CD4-positive, alpha-beta memory T cell (primary cell): ENCODE data around the gene PADI1. TPM values are rescaled to one million over a fixed set of nuclear protein-coding genes. Genes with fewer than 3 reads are reported as not detected.

Source experiments
- CTCF ChIA-PET: fragments of 350-600 bp; sonication (Branson Sonifier 250); formaldehyde crosslinking; loops from one replicate; lab custom pipeline; 2021; ENCODE audit warnings: inconsistent platforms; ENCODE audit not compliant: partially characterized antibody; lab: Charles Lee
- POLR2A ChIA-PET: fragments of 350-600 bp; sonication (Branson Sonifier 250); formaldehyde crosslinking; loops from one replicate; lab custom pipeline; 2021; ENCODE audit not compliant: partially characterized antibody; lab: Charles Lee
- DNase-seq, 5 donors: peaks; one replicate each; pipeline versions ENCODE4 v3.0.0 to v3.0.0-alpha.2; 2020 to 2022; ENCODE audit warnings: mixed read lengths in 1 of 5
- H3K27ac ChIP-seq: one replicate; pipeline ENCODE4 v1.7.0; 2013; ENCODE audit warnings: low read depth, low read length
- H3K27me3 ChIP-seq: 2 replicates; pipeline ENCODE4 v1.7.0; 2013; ENCODE audit warnings: mild to moderate bottlenecking, low read length, moderate library complexity; ENCODE audit not compliant: insufficient read depth
- H3K36me3 ChIP-seq: 2 replicates; pipeline ENCODE4 v1.7.0; 2013; ENCODE audit warnings: mild to moderate bottlenecking, low read length, moderate library complexity; ENCODE audit not compliant: insufficient read depth
- H3K4me1 ChIP-seq: 2 replicates; pipeline ENCODE4 v1.7.0; 2013; ENCODE audit warnings: mild to moderate bottlenecking, low read length, moderate library complexity; ENCODE audit not compliant: insufficient read depth
- H3K4me3 ChIP-seq, 2 donors: one replicate each; pipeline ENCODE4 v1.7.0; 2013; ENCODE audit warnings: low read length in 2 of 2, mild to moderate bottlenecking in 1 of 2
- H3K9me3 ChIP-seq, 2 donors: one replicate each; pipeline ENCODE4 v1.7.0; 2013; ENCODE audit warnings: low read length in 2 of 2, control low read depth in 1 of 2; ENCODE audit not compliant: control insufficient read depth in 1 of 2
- H3K27ac Mint-ChIP-seq, 7 donors: one replicate each; pipeline ENCODE4 v1.8.0; 2020 to 2021; ENCODE audit warnings: mixed read lengths in 7 of 7, mild to moderate bottlenecking in 6 of 7, inconsistent platforms in 3 of 7, moderate library complexity in 3 of 7
- H3K27me3 Mint-ChIP-seq, 2 donors: one replicate each; pipeline ENCODE4 v1.8.0; 2020 to 2021; ENCODE audit warnings: mixed read lengths in 2 of 2
- H3K36me3 Mint-ChIP-seq, 2 donors: one replicate each; pipeline ENCODE4 v1.8.0; 2020 to 2021; ENCODE audit warnings: mixed read lengths in 2 of 2, inconsistent platforms in 1 of 2, mild to moderate bottlenecking in 1 of 2
- H3K4me1 Mint-ChIP-seq, 4 donors: one replicate each; pipeline ENCODE4 v1.8.0; 2020 to 2021; ENCODE audit warnings: mixed read lengths in 4 of 4, mild to moderate bottlenecking in 1 of 4
- H3K4me3 Mint-ChIP-seq, 8 donors: one replicate each; pipeline ENCODE4 v1.8.0; 2020 to 2021; ENCODE audit warnings: mixed read lengths in 8 of 8, mild to moderate bottlenecking in 7 of 8, moderate library complexity in 6 of 8, inconsistent platforms in 3 of 8
- H3K9me3 Mint-ChIP-seq, 8 donors: one replicate each; pipeline ENCODE4 v1.8.0; 2020 to 2021; ENCODE audit warnings: mixed read lengths in 8 of 8, mild to moderate bottlenecking in 5 of 8, inconsistent platforms in 3 of 8, moderate library complexity in 1 of 8
- intact Hi-C: fragments of 100-400 bp; cut with micrococcal nuclease; formaldehyde crosslinking; loops from one replicate; pipeline ENCODE4 v1.15.1; 2023
- polyA plus RNA-seq, 2 donors: library from polyadenylated mRNA; unstranded; fragments of 300-500 nt; fragmentation: Illumina TruSeq; gene quantifications; one replicate each; pipeline ENCODE4 v1.2.3, GENCODE V29; 2021
- total RNA-seq, 2 experiments: library from RNA; stranded (reverse); gene quantifications; one replicate each; pipeline ENCODE4 v1.2.3, GENCODE V29; 2021

The PADI1 gene
- total and polyA plus RNA-seq, 4 experiments from 2014 or later = not detected

GRCh38 chr1:17230106-17230505 is 25.2 kb downstream of the PADI1 start:
- Mint-ChIP-seq H3K36me3 (no peaks in the 10 kb centered on the region), H3K27ac (no peak overlapping the region), H3K4me3 (no peak overlapping the region), H3K4me1 (no peaks in the 10 kb centered on the region), H3K9me3 (no peaks in the 10 kb centered on the region), H3K27me3 (peaks cover 0 to 3% of the 10 kb centered on the region in 2 donors)
- H3K27me3 ChIP-seq = no peaks in the 10 kb centered on the region
- H3K9me3 ChIP-seq = no peaks in the 10 kb centered on the region
- ChIA-PET POLR2A (no interaction called here), CTCF (interaction anchor here (1.5 kb wide), 1 partner anchor 105 kb away, joined by 4 read pairs; no protein-coding TSS in a partner anchor)
- H3K4me1 ChIP-seq = no peaks in the 10 kb centered on the region
- intact Hi-C loops = no loop called here
- DNase-seq = no peak
- H3K36me3 ChIP-seq = no peaks in the 10 kb centered on the region
- H3K27ac ChIP-seq = no peak overlapping the region
- no peak overlapping the region for H3K4me3 ChIP-seq

DNA sequence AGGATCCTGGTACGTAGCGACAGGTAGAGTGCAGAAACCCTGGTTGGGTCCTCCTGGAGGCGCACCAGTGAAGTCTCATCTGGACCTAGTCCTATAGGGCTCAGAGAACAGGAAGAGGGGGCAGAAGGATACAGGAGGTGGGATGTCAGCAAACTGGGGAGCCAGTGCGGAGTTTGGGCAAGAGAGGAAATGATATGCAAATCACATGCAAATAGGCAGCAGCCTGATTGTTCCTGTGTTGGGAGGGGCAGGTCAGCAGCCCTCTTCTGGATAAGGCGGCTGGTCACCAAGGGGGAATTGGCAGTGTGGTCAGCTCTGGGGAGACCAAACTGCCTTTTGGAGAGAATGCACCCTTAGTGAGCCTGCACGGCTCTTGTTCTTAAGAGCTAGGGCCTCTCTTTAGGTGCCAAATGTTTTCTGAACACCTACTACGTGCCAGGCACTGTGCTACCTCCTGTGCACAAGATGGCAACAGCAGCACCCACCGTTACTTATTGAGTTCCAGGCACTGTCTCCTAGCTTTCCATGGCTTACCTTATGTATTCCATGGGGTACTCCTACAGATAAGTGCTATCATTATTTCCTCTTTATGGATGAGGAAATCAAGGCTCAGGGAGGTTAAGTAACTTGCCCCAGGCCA is 25.9 kb downstream of the PADI1 start:
- Mint-ChIP-seq H3K27me3 (peaks cover 0 to 3% of the 10 kb centered on the region in 2 donors), H3K27ac (no peak overlapping the region), H3K9me3 (no peaks in the 10 kb centered on the region), H3K4me3 (no peak overlapping the region), H3K36me3 (no peaks in the 10 kb centered on the region), H3K4me1 (no peaks in the 10 kb centered on the region)
- intact Hi-C loops = no loop called here
- no peaks in the 10 kb centered on the region for H3K27me3 ChIP-seq
- no peak overlapping the region for H3K27ac ChIP-seq
- CTCF ChIA-PET = interaction anchor here (1.5 kb wide), 1 partner anchor 105 kb away, joined by 4 read pairs; no protein-coding TSS in a partner anchor
- H3K4me1 ChIP-seq = no peaks in the 10 kb centered on the region
- H3K4me3 ChIP-seq = no peak overlapping the region
- POLR2A ChIA-PET = no interaction called here
- DNase-seq = no peak
- H3K36me3 ChIP-seq = no peaks in the 10 kb centered on the region
- no peaks in the 10 kb centered on the region for H3K9me3 ChIP-seq

DNA sequence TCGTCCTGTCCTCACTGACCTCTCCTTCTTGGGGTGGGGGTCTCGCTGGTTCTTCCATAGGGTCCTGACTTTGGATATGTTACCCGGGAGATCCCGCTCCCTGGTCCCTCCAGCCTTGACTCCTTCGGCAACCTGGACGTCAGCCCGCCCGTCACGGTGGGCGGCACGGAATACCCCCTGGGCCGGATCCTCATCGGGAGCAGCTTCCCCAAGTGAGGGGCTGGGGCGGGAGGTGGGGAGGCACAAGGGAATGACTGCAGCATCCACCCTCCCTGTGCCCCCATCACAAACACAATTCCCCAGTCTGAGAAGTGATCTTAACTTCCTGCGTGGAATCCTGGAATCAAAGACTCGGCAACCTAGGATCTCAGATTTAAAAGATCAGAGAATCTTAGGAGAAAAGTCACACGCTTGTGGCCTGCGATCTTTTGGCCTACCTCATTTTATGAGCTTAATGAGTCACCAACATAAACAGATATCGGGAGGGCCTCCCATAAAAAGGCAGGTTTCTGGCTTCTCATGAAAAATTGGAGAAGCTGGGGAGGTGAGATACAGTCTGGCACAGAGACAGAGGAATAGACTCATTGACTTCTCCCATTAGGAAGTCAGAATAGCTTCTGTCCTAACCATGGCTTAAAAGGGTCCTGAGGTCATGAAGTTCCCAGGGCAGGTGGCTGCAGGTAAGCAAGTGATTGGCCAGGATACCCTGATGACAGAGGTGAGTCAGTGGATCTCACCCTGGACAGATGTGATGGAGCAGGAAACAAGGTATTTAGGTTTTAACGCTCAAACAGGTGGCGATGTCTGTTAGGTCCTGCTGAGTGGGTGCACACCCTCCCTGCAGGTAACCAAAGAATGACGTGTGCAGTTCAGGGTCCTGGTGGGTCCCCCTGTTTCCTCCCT is 28.1 kb downstream of the PADI1 start:
- peaks cover 0 to 9% (median 0%) of the 10 kb centered on the region in 4 donors for H3K4me1 Mint-ChIP-seq
- Histone ChIP-seq H3K4me3 (no peak overlapping the region), H3K4me1 (no peaks in the 10 kb centered on the region), H3K27ac (no peak overlapping the region), H3K27me3 (no peaks in the 10 kb centered on the region), H3K36me3 (no peaks in the 10 kb centered on the region), H3K9me3 (no peaks in the 10 kb centered on the region)
- peak overlapping the region in 1 of 7 donors; percentile 64 for H3K27ac Mint-ChIP-seq
- H3K36me3 Mint-ChIP-seq = no peaks in the 10 kb centered on the region
- ChIA-PET POLR2A (no interaction called here), CTCF (interaction anchor here (2.5 to 11.1 kb wide), 2 partner anchors 103 to 108 kb away, joined by 6 to 144 read pairs; no protein-coding TSS in a partner anchor)
- H3K9me3 Mint-ChIP-seq = no peaks in the 10 kb centered on the region
- DNase-seq = no peak
- H3K27me3 Mint-ChIP-seq = peaks cover 0 to 3% of the 10 kb centered on the region in 2 donors
- intact Hi-C loops = no loop called here
- H3K4me3 Mint-ChIP-seq = no peak overlapping the region

- CTCF ChIA-PET = interaction anchor here (2.5 to 11.1 kb wide), 2 partner anchors 104 to 109 kb away, joined by 6 to 144 read pairs; no protein-coding TSS in a partner anchor
- Mint-ChIP-seq H3K27ac (no peak overlapping the region), H3K27me3 (peaks cover 0 to 3% of the 10 kb centered on the region in 2 donors), H3K9me3 (no peaks in the 10 kb centered on the region), H3K4me3 (no peak overlapping the region), H3K4me1 (peaks cover 0 to 9% (median 0%) of the 10 kb centered on the region in 4 donors), H3K36me3 (no peaks in the 10 kb centered on the region)
- Histone ChIP-seq H3K27ac (no peak overlapping the region), H3K4me1 (no peaks in the 10 kb centered on the region), H3K9me3 (no peaks in the 10 kb centered on the region), H3K36me3 (no peaks in the 10 kb centered on the region), H3K27me3 (no peaks in the 10 kb centered on the region), H3K4me3 (no peak overlapping the region)
- intact Hi-C loops = no loop called here
- POLR2A ChIA-PET = no interaction called here
- DNase-seq = no peak
Measured at GRCh38 chr1:17233675-17234320, 28.9 kb downstream of the PADI1 start.

DNA sequence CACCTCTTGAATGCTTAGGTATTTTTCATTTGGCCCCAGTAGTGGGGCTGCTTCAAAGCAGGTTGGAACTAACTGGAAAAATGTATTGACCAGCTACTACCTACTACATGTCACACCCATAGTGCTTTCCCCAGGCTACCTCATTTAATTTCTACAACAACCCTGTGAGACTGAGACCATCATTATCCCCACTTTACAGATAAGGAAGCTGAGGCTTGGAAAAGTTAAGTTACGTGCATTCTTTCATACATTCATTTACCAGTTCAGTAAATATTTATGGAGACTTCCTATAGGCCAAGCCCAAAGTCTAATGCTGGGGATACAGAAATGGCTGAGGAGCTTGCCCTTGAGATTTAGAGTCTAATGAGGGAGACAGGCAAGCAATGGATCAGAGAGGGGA is 29.5 kb downstream of the PADI1 start:
- Mint-ChIP-seq H3K4me1 (peaks cover 0 to 9% (median 0%) of the 10 kb centered on the region in 4 donors), H3K36me3 (no peaks in the 10 kb centered on the region), H3K9me3 (no peaks in the 10 kb centered on the region), H3K27me3 (peaks cover 0 to 3% of the 10 kb centered on the region in 2 donors), H3K4me3 (no peak overlapping the region), H3K27ac (no peak overlapping the region)
- intact Hi-C loops = no loop called here
- H3K4me3 ChIP-seq = no peak overlapping the region
- ChIA-PET CTCF (interaction anchor here (2.5 to 11.1 kb wide), 2 partner anchors 105 to 110 kb away, joined by 6 to 144 read pairs; no protein-coding TSS in a partner anchor), POLR2A (no interaction called here)
- H3K36me3 ChIP-seq = no peaks in the 10 kb centered on the region
- no peaks in the 10 kb centered on the region for H3K9me3 ChIP-seq
- DNase-seq = no peak
- H3K27ac ChIP-seq = no peak overlapping the region
- H3K4me1 ChIP-seq = no peaks in the 10 kb centered on the region
- no peaks in the 10 kb centered on the region for H3K27me3 ChIP-seq

GRCh38 chr1:17235135-17235885 is 30.4 kb downstream of the PADI1 start:
- CTCF ChIA-PET = interaction anchor here (2.5 to 11.1 kb wide), 3 partner anchors 100 to 111 kb away, joined by 6 to 144 read pairs (median 16); no protein-coding TSS in a partner anchor
- H3K36me3 ChIP-seq = no peaks in the 10 kb centered on the region
- Mint-ChIP-seq H3K27ac (no peak overlapping the region), H3K36me3 (no peaks in the 10 kb centered on the region), H3K4me1 (peaks cover 0 to 9% (median 0%) of the 10 kb centered on the region in 4 donors), H3K9me3 (no peaks in the 10 kb centered on the region), H3K27me3 (peaks cover 0 to 3% of the 10 kb centered on the region in 2 donors), H3K4me3 (no peak overlapping the region)
- no peaks in the 10 kb centered on the region for H3K4me1 ChIP-seq
- no peak for DNase-seq
- POLR2A ChIA-PET = no interaction called here
- intact Hi-C loops = no loop called here
- no peaks in the 10 kb centered on the region for H3K9me3 ChIP-seq
- H3K27ac ChIP-seq = no peak overlapping the region
- H3K4me3 ChIP-seq = no peak overlapping the region
- H3K27me3 ChIP-seq = no peaks in the 10 kb centered on the region
